ENCODE results near the gene VWF.
"Not testable (repeated sequence)": the region's sequence is repeated elsewhere in the genome, so short reads cannot be mapped to it uniquely, and the experiment has no call there.

VWF gene

GRCh38 chr12:6124411-6125309, at the start of gene VWF:
VWF (minus strand) TSS chr12:6124670; CDS start chr12:6123196, 1,474 bp downstream.
- no peak for DNase-seq (ENCODE audit: low read depth)

GRCh38 chr12:6172862-6173261, 48.4 kb upstream of the VWF start:
- DNase-seq (ENCODE audit: low read depth): no peak

- DNase-seq (ENCODE audit: low read depth): no peak
Measured at GRCh38 chr12:6172086-6172485, 47.6 kb upstream of the VWF start.

- no peak for DNase-seq (ENCODE audit: low read depth)
Measured at GRCh38 chr12:6171409-6172015, 47.0 kb upstream of the VWF start.

GRCh38 chr12:6167327-6168280, 43.1 kb upstream of the VWF start:
- DNase-seq (ENCODE audit: low read depth): peak; percentile 81

DNA sequence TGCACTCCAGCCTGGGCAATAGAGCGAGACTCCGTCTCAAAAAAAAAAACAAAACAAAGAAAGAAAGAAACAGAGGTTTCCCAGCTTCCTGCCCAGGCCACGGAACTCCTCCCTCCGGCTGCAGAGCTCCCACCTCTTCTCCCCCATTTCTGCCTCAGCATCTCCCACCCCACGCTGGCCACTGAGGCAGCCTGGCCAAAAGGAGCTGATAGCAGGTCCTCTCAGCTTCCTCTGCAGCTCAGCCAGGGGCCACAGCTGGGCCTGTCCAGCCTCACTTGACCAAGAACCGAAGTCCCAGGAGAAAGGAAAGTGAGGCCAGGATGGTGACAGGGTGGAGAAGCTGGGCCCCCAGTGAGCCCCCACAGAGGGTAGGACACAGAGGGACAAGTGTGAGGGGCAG, 42.3 kb upstream of the VWF start:
- DNase-seq (ENCODE audit: low read depth): no peak

DNA sequence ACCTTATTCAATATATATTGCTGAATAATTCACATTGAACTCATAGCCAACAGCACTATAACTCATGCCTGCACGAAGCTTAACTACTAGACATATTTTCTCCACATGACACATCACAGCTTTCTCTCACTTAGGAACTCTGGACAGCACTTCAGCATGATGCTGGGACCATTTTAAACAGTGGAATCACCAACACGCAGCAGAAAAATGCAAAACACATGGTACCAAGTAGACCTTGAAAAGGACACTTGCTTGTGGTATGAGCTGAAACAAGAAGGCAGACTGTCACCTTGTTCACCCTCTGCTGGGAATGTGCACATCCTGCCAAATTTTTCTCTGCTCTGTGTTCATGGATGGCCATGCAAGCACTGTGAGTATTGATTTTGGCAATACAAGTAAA, 40.9 kb upstream of the VWF start:
- peak; percentile 69 for DNase-seq (ENCODE audit: low read depth)

DNA sequence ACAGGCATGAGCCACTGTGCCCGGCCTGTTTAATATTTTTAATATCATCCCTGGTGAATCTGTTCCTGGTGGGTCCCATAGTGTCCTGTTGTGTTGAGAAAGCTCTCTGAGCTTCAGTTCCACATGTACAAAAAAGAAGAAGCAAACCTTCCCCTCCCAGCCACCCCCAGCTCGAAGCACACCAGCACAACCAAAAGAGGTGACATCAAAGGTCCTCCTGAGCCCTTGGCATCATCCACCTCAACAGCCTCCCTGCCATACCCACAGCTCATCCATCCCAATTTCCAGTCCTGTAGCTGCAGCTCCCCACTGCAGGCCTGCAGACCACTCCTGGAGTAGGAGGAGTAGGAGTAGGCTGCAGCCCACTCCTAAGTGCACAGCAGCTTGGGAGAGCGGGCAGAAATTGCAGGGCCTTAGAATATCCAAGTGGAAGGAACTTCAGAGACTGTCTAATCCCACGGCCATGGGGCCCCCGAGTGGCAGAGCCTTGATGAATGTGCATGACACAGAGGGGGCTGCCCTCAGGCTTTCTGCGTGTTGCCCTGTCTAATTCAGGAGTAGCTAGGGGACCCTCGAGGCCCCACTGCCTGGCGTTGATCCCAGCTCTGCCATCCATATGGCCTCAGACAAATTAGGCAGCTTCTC, 39.1 kb upstream of the VWF start:
- DNase-seq (ENCODE audit: low read depth): no peak

DNA sequence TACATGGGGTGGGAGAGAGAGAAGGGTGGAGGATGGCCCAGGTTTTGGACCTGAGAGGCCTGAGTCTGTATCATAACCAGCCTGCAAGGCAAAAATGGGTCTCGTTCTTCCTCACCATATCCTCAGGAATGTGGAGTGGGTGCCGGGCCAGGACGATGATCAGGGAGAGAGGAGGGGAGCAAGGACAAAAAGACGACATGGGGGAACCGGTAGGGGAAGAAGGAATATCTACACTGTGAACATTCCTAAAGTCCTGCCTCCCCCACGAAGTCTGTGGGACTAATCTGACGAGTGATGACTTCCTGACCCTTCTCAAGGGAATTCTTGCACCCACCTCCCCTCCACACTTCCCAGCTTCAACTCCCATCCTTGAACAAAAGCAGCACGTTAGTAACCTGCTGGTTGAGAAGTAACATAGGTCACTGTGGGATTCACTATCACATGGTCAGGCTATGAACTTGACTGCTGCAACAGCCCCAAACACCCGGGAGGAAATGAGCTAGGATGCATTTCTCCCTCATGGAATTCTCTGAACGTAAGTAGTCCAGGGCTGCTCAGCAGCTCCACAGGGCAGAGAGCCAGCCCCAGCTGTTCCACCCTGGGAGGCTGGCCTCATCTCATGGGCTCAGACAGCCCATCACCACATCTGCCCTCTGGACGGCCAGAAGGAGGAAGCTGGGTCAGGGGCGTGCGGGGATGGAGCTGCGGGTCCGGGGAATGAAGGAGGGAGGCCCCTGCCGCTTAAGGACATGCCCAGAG, 36.8 kb upstream of the VWF start:
- DNase-seq (ENCODE audit: low read depth): no peak

DNA sequence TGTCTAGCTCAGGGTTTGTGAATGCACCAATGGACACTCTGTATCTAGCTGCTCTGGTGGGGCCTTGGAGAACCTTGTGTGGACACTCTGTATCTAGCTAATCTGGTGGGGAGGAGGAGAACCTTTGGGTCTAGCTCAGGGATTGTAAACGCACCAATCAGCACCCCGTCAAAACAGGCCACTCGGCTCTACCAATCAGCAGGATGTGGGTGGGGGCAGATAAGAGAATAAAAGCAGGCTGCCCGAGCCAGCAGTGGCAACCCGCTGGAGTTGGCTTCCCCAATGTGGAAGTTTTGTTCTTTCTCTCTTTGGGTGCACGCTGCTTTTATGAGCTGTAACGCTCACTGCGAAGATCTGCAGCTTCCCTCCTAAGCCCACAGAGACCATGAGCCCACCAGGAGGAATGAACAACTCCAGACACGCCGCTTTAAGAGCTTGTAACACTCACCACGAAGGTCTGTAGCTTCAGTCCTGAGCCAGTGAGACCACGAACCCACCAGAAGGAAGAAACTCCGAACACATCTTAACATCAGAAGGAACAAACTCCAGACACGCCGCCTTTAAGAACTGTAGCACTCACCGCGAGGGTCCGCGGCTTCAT, 35.7 kb upstream of the VWF start:
- DNase-seq (ENCODE audit: low read depth): not testable (repeated sequence)

DNA sequence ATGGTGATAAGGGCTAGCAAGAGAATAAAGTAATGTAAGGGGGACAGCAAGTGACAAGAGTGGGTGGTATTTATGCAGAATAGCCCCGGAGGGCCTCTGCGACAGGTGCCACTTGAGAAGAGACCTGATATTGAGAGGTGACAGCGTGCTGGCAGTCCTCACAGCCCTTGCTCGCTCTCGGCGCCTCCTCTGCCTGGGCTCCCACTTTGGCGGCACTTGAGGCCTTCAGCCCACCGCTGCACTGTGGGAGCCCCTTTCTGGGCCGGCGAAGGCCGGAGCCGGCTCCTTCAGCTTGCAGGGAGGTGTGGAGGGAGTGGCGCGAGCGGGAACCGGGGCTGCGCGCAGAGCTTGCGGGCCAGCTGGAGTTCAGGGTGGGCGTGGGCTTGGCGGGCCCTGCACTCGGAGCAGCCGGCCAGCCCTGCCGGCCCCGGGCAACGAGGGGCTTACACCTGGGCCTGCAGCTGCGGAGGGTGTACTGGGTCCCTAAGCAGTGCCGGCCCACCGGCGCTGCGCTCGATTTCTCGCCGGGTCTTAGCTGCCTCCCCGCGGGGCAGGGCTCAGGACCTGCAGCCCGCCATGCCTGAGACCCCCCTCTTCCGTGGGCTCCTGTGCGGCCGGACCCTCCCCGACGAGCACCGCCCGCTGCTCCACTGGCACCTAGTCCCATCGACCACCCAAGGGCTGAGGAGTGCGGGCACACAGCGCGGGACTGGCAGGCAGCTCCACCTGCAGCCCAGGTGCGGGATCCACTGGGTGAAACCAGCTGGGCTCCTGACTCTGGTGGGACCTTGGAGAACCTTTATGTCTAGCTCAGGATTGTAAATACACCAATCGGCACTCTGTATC, 34.9 kb upstream of the VWF start:
- not testable (repeated sequence) for DNase-seq (ENCODE audit: low read depth)

GRCh38 chr12:6158749-6159148, 34.3 kb upstream of the VWF start:
- no peak for DNase-seq (ENCODE audit: low read depth)

DNA sequence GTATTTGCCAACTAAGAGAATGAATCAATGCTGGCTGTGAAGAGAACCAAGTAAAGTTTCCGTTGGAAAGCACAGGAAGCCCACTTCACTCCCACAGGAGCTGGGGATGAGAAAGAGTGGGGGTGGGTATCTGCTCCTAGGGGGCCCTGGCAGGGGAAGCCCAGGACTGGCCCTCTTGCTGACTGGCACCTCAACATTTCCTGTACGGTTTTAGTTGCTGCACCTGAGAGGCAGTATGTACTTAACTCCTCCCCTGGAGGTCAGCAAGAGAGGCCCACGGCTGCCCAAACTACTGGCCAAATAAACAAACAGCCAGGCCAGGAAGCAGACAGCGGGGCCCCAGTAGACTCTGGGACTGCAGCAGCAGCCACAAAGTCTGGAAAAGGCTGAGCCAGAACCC, 33.8 kb upstream of the VWF start:
- DNase-seq (ENCODE audit: low read depth): no peak

DNA sequence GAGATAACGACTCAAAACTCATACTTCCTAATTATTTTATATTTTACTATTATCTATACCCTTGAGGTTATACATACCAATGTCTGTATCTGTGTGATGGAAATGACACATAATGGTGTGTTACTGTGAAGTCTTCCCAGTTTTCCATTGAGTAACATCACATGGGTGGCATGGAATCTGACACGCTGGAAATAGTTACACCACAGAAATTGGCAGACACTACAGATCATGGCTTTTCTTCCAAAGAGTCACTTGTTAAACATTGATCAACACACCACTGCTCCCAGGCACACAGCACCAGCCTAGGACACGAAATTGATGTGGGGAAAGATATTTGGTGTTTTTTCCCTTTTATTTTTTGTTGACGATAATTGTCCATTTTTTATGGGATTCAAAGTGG, 33.0 kb upstream of the VWF start:
- DNase-seq (ENCODE audit: low read depth): no peak

GRCh38 chr12:6154730-6155459, 30.4 kb upstream of the VWF start:
- no peak for DNase-seq (ENCODE audit: low read depth)

GRCh38 chr12:6148722-6149121, 24.3 kb upstream of the VWF start:
- not testable (repeated sequence) for DNase-seq (ENCODE audit: low read depth)

DNA sequence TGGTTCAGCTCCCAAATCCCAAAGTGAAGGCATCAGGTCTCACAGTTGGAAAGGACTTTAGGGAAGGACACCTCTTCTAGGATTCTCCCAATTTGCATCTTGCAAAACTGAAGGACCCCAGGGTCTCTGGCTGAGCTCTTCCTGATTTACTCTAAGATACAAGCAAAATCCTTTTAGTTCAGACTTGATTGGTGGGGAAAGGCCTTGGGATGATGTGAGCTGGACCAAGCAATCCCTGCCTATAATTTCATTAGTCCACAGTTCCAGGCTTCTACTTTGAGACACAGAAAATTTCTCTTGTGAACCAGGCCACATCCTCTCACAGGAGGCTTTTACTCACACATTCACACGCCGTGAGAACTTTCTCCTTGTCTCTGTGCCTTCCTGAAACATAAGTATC, 23.6 kb upstream of the VWF start:
- no peak for DNase-seq (ENCODE audit: low read depth)

- DNase-seq (ENCODE audit: low read depth): no peak
Measured at GRCh38 chr12:6146951-6147350, 22.5 kb upstream of the VWF start.

DNA sequence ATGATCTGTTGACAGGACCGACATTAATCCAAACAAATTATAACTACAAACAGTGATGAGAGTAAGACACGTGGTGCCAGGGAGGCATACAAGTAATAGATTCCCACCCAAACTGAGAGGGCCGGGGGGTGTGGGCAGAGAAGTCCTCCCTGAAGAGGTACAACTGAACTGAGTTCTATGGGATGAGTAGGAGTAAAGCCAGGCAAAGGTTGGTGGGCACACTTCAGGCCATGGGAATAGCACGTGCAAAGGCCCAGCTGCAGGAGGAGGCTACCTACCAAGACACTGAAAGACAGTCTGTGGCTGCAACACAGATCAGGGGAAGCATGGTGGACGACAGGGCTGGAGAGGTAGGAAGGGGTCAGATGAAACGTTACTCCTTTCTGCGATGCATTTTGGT, 22.0 kb upstream of the VWF start:
- no peak for DNase-seq (ENCODE audit: low read depth)

All from GM04503 (cell line).